PFSK-1 (cell line): ENCODE data around the gene ARHGAP18.

ENCODE experiments used
- POLR2AphosphoS5 ChIP-seq: IDR thresholded peaks from 2 replicates; pipeline ENCODE4 v1.6.1; 2012; ENCODE audit warnings: low read depth, mild to moderate bottlenecking, control low read depth, low read length, moderate library complexity
- REST ChIP-seq, 2 experiments: IDR thresholded peaks; 2 replicates each; pipeline versions ENCODE4 v1.6.1 to v1.8.0; 2011 to 2012; ENCODE audit warnings: low read depth in 2 of 2, low read length in 2 of 2, control low read depth in 1 of 2, inconsistent platforms in 1 of 2, mild to moderate bottlenecking in 1 of 2, moderate library complexity in 1 of 2; ENCODE audit not compliant: insufficient read depth in 1 of 2

GRCh38 chr6:129646642-129647041, 63.3 kb downstream of the ARHGAP18 start:
- no peak for TF ChIP-seq REST (IDR thresholded peaks at IDR 0.05; ENCODE audit: insufficient read depth in 1 of 2, low read depth in 2 of 2, low read length in 2 of 2)
- no peak for TF ChIP-seq POLR2AphosphoS5
